DOHH2 (cell line): ENCODE results near the gene EHD4.

Experiments used
- EZH2phosphoT487 ChIP-seq: fragments of 200-600 bp; sonication (generic); IDR thresholded peaks from 2 replicates; pipeline ENCODE4 v1.6.1; 2017; ENCODE audit warnings: borderline replicate concordance, mild to moderate bottlenecking, antibody characterized with exemption, low read length, moderate library complexity, mixed read lengths
- TF ChIP-seq, protein P1 (sequence below): fragments of 200-600 bp; sonication (generic); IDR thresholded peaks from one replicate; pipeline ENCODE4 v1.5.1; 2014; ENCODE audit warnings: antibody characterized with exemption, mild to moderate bottlenecking, low read depth, low read length; ENCODE audit not compliant: poor library complexity, severe bottlenecking

DNA sequence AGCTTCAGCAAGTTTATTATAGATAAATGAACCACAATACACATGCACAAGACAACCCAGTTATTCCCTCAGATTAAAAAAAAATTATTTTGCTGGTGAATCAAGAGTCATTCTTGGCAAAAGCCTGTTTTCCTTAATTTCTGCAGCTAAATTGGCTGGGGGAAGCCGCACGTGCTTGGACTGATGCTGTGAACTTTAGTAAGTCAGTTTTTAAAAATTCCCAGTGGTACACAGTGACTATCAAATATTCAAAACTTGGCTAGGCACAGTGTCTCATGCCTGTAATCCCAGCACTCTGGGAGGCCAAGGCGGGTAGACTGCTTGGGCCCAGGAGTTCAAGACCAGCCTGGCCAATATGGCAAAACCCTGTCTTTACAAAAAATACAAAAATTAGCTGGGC is 23.9 kb downstream of the EHD4 start:
- TF ChIP-seq, protein P1, sequence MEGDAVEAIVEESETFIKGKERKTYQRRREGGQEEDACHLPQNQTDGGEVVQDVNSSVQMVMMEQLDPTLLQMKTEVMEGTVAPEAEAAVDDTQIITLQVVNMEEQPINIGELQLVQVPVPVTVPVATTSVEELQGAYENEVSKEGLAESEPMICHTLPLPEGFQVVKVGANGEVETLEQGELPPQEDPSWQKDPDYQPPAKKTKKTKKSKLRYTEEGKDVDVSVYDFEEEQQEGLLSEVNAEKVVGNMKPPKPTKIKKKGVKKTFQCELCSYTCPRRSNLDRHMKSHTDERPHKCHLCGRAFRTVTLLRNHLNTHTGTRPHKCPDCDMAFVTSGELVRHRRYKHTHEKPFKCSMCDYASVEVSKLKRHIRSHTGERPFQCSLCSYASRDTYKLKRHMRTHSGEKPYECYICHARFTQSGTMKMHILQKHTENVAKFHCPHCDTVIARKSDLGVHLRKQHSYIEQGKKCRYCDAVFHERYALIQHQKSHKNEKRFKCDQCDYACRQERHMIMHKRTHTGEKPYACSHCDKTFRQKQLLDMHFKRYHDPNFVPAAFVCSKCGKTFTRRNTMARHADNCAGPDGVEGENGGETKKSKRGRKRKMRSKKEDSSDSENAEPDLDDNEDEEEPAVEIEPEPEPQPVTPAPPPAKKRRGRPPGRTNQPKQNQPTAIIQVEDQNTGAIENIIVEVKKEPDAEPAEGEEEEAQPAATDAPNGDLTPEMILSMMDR = no peak
- no peak for TF ChIP-seq EZH2phosphoT487
